SH-SY5Y (cell line): ENCODE measurements around the gene HAS3.

Experiments used
- GATA2 ChIP-seq: IDR thresholded peaks from 2 replicates; pipeline ENCODE4 v1.6.1; 2011; ENCODE audit warnings: mild to moderate bottlenecking, low read depth, low read length
- GATA3 ChIP-seq: IDR thresholded peaks from 2 replicates; pipeline ENCODE4 v1.6.1; 2011; ENCODE audit warnings: low read depth, mild to moderate bottlenecking, low read length, moderate library complexity

HAS3 gene

DNA sequence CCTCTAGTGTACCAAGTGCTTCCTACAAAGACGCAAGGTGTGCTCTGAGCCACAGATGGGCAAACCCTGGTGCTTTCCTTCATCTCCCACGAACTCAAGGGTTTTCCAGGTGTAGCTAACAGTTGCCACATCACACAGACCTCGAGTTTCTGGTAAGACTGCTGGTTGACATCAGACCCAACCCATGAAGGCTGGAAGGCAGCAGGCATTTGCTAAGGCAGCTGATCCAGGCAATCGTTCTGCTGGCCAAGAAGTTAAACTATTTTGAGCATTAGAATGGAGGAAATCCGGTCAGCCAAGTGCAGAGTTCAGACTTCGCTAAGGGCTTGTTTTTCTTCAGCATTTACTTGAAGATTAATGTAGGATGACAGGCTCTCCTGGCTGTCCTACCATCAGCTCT is 11.5 kb downstream of the HAS3 start:
- TF ChIP-seq GATA3 (no peak), GATA2 (no peak)

DNA sequence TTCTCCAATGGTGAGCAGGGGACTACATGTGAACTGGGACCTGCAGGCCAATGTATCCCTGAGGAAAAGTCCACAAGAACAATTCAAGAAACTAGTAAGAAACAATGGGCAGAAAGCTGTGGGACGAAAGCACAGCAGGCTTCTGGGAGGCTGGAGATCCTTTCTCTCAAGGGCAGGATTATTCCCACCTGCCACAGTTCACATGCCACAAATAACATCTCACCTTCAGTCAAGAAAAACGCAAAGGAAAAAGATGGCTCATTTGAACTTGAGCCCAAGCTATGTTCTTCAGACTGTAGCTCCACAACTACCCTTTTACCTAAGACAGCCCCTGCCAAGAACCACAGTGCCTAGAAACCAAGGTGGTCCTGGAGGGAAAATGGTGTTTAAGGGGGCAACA is 13.0 kb downstream of the HAS3 start:
- no peak for TF ChIP-seq GATA3
- no peak for TF ChIP-seq GATA2

- TF ChIP-seq GATA2 (no peak), GATA3 (no peak)
Observed at GRCh38 chr16:69118994-69119393, 13.5 kb downstream of the HAS3 start.

DNA sequence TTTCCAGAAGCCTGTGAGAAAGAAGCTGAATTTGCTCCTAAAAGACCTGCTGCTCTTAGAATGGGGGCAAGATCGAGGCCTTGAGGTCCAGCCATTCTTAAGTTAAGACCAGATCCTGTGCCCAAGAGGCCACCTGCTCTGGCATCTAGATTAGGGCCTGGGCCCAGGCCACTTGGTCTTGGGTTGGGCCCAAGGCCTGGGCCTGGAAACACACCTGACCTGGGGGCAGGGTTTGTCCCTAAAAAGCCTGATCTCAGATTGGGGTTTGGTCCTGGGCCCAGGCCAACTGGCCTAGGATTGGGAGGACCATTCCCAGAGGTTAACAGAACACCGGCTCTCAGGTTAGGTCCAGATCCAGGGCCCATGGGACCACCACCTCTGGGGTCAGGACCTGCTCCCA is 14.1 kb downstream of the HAS3 start:
- TF ChIP-seq GATA3 = no peak
- TF ChIP-seq GATA2 = no peak

DNA sequence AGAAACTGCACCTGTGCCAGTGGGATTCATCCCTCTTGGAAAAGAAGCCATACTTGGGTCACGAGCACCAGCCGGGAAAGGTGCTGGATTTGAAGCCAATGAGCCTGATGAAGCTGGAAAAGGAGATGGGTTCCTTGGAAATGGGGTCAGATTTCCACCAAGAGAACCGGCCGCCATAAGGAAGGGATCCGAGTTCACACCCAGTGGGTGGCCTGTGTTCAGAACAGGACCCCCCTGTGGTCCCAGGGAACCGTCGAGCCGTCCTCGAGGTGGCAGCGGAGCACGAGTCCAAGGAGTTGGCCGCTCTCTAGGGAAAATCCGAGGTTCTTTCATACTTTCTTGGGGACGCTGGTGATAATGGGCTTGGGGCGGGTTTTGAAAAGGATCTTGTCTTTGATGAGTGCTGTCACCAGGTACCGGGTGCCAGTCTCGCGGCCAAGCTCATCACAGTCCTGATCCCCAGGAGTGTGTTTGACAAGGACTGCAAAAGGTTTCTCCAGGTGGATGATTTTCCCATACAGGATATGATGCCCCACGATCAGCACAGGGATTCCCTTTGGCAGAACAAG is 14.7 kb downstream of the HAS3 start:
- no peak for TF ChIP-seq GATA3
- no peak for TF ChIP-seq GATA2

DNA sequence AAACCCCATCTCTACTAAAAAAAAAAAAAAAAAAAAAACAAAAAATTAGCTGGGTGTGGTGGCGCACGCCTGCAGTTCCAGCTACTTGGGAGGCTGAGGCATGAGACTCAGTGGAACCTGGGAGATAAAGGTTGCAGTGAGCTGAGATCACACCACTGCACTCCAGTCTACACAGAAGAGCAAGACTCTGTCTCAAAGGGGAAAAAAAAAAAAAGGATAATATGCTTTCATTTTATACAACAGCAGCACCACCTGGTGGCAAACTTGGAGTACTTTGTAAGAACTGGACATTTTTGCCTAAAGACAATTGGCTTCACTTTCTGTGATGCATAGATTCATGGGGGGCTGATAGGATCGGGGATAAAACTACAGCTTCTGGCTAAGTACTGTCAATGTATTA is 18.5 kb downstream of the HAS3 start:
- no peak for TF ChIP-seq GATA2
- no peak for TF ChIP-seq GATA3

DNA sequence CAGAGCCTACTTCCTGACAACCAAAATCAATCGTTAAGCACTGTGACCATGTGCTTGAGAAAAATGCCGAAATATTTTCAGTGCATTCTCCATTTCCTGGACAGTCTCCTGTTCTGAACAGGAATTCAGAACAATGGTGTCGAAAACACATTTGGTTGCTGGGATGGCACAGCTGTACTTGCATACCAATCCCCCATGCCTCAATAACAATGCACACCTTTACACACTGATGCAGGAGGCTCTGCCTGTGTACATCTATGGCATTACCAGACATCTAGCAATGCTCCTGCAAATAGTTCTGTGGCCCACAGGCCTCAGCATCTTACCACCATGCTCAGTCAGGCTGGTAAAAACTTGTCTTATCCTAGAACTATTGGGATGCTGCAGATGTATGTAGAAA is 20.8 kb downstream of the HAS3 start:
- TF ChIP-seq GATA2 (no peak), GATA3 (no peak)

- TF ChIP-seq GATA3 (no peak), GATA2 (no peak)
Observed at GRCh38 chr16:69127966-69128510, 22.6 kb downstream of the HAS3 start.

GRCh38 chr16:69130461-69130860 is 25.0 kb downstream of the HAS3 start:
- TF ChIP-seq GATA3 = no peak

GRCh38 chr16:69131167-69131838 is 25.9 kb downstream of the HAS3 start:
- no peak for TF ChIP-seq GATA3
- no peak for TF ChIP-seq GATA2

- TF ChIP-seq GATA3 (no peak), GATA2 (no peak)
Observed at GRCh38 chr16:69131839-69132423, 26.5 kb downstream of the HAS3 start.

- no peak for TF ChIP-seq GATA3
- no peak for TF ChIP-seq GATA2
Observed at GRCh38 chr16:69132424-69133252, 27.2 kb downstream of the HAS3 start, which contains the start of the genes CHTF8 and UTP4. Gene CHTF8, minus strand, starts transcription at chr16:69132588. Its CDS starts 11,130 bp downstream, at chr16:69121458. Gene UTP4, plus strand, starts transcription at chr16:69132649. Its CDS starts 811 bp downstream, at chr16:69133460.

- peak; percentile 51 for TF ChIP-seq GATA3
- peak; percentile 14; the same call in 1 of the 2 replicates for TF ChIP-seq GATA2
Observed at GRCh38 chr16:69133373-69133954, 28.0 kb downstream of the HAS3 start.

DNA sequence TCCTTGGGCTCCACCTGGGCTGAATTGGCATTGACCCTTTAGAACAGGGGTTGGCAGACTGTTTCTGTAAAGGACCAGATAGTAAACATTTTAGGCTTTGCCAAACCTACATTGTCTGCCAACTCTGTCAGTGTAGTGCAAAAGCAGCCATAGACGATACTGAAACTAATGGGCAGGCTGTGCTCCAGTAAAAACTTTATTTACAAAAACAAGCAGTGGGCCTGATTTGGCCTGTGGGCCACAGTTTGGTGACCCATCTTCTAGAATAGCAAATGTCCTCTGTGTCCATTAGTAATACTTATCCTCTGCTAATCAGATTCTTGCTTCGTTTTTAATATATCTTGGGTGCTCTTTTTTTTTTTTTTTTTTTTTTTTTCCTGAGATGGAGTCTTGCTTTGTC is 33.2 kb downstream of the HAS3 start:
- TF ChIP-seq GATA2 (no peak), GATA3 (no peak)
